Brain pericyte (primary cell): ENCODE results near the gene ZNF556.
A peak's percentile ranks its signal among the peaks of the same experiment; 100 is the strongest.

Source experiments
- DNase-seq: peaks from one replicate; pipeline ENCODE4 v3.0.0-alpha.2; 2012; ENCODE audit warnings: low read depth, low spot score

Gene ZNF556

GRCh38 chr19:2867025-2867991 lies at the start of gene ZNF556:
Gene ZNF556, plus strand, starts transcription at chr19:2867335. Its CDS starts 87 bp downstream, at chr19:2867422.
- no peak for DNase-seq

DNA sequence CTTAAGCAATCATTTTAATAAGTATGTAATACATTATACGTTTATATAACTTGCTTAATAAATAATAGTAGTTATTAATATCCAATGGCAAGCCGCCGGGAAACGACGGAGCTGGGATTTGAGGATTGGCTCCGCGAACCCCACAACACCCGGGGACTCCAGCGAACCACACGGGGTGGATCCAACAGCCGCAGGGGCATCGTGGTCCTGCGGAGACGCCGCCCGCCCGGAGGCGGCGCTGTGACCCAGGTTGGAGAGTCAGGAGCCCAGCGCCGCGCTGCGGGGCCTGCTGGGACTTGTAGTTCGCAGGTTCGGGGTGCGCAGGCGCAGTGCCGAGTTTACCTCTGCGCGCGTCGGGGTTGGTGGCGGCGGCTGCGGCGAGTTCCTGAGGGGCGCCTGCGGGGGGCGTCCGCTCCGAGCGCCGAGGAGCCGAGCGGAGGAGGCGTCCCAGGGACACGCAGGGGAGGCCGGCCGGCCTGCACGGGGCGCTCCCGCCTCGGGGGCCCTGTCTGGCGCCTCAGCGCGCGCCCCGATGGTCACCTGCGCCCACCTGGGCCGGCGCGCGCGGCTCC lies 47.5 kb upstream of the ZNF556 start, which contains the start of gene ZNF554:
Gene ZNF554, plus strand, starts transcription at position 329 of the 572 bp plus-strand sequence. Its CDS starts 204 bp downstream, at position 533.
- peak; percentile 78 for DNase-seq

- no peak for DNase-seq
These were observed 46.9 kb upstream of the ZNF556 start for GRCh38 chr19:2820112-2820702.

DNA sequence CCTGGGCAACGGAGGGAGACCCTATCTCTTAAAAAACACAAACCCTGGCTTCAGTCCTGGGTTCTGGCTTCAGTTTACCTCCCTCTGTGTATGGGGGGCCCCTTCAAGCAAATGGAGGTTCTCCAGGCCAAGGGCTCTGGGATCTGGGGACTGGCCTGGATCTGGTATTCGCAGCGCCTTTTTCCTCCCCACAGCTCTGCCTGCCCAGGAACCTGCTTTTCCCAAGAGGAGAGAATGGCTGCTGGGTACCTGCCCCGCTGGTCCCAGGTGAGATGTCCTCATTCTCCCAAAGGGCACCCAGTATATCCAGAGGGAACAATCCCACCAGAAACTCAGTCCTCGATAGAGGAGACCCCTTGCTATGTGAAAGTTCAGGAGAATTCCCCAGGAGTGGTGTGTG lies 44.3 kb upstream of the ZNF556 start:
- no peak for DNase-seq

DNA sequence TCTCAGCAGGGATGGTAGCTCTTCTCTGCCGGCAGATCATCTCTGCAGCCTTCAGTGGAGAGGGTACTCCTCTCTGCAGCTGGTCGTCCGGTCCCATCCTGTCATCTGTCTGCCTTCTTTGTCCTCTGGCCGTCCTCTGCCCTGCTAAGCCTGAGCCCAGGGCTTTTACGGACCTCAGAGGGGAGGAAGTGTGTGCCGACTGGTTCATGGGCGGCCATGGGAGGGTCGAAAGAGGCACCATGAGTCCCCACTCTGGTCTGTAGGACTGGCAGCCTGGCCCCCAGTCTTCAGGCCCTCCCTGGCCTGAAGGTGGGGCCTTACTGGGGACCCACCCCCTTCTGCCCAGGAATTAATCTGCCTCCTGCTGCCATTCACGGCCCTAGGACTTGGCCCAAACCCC lies 43.5 kb upstream of the ZNF556 start:
- no peak for DNase-seq

DNA sequence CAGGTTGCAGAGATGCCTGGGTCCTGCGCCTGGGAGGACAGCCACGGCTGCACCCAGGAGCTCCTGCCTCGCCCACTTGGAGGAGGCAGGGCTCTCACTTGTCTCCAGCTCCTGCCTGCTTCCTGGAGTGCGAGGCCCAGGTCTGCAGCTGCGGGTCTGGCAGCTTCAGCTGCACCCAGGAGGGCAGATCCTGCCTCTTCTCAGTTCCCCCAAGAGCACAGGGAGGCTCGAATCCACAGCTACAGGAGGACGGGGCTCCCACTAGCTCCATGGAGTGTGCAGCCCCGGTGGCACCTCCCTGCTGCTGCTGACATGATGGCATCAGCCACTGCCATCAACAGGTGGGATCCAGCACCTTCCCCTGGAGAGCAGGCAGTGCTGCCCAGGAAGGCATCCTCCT lies 43.0 kb upstream of the ZNF556 start:
- no peak for DNase-seq

DNA sequence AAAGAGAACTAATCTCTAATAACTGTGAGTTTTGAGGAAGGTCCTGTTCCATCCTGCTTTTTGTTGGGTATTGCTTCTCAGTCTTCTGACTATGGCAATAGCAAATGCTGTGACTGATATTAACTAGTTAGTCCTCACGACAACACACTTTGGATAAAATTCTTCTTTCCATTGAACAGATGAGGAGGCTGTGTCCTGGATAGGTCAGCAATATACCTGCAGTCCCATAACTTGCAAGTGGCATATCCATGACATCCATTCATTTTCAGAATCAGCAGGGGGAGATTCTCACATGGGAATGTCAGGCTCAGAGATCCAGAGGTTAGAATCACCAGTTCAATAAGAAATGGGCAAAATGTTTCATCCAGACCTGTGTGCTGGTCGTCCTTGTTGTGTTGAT lies 40.1 kb upstream of the ZNF556 start:
- no peak for DNase-seq

GRCh38 chr19:2827840-2828489 lies 39.2 kb upstream of the ZNF556 start:
- DNase-seq, result no peak

DNA sequence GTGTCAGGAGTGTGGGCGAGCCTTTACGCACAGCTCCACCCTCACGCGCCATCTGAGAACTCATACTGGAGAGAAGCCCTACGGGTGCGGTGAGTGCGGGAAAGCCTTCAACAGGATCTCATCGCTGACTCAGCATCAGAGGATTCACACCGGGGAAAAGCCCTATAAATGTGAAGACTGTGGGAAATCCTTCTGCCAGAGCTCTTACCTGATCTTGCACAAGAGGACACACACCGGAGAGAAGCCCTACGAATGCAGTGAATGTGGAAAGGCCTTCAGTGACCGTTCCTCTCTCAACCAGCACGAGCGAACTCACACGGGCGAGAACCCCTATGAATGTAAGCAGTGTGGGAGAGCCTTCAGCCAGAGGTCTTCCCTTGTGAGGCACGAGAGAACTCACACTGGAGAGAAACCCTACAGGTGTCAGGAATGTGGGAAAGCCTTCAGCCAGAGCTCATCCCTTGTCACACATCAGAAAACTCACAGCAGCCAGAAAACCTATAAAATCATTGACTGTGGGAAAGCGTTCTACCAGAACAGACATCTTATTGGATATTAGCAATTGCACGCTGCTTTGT lies 32.8 kb upstream of the ZNF556 start:
- DNase-seq, result no peak

DNA sequence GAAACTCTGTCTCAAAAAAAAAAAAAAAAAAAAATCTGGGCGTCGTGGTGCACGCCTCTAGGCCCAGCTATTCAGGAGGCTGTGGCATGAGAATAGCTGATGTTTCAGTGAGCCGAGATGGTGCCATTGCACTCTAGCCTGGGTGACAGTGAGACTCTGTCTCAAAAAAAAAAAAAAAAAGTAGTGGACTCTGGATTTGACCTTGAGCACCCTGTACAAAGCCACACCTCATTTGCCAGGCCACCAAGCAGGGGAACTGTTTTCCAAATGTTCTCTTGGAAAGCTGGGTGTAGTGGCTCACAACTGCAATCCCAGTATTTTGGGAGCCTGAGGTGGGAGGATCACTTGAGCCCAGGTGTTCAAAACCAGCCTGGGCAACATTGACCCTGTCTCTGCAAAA lies 29.7 kb upstream of the ZNF556 start:
- no peak for DNase-seq

DNA sequence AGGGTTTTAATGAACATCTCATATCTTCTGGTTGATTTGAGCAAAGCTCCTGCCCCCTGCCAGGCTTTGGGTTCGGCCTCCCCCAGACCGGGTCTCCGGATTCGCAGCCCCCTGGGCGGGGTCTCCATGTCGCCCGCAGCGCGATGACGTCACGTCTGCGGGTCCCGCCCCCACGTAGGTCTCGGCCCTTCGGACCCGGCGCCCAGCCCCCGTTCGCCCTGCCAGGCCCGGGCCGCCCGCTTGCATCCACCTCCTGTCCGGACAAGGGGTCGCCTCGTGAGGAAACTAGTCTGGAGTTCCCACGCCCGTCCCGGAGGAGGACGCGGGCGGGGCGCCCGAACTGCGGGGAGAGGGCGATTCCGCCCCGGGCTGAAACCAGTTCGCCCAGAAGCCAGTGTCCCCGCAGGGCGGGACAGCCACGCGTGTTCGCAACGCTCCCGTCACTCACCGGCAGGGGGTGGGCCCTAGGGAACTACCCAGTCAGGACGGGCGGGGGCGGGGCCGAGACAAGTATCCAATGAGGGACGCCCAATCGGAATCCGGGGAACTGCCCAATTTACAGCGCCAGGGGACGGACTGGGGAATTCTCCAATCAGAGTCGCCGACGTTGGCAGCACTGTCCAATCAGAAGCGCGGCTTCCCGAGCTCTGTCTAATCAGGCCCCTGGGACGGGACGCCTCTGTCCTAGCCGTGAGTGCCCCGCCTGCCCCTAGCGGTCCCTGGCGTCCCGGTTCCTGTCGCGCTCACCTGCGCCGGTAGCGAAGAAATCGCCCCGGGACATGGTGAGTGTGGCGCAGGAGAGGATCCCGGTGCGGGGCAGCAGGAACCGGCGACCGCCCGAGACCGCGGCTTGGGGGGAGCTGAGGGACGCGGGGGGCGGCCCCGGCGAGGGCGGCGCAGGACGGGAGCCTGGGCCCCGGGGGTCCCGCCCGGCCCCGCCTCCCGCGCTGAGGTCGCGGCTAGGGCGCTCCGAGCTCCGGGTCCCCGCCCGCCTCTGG lies 26.0 kb upstream of the ZNF556 start, which contains the start of gene ZNF555:
Gene ZNF555, plus strand, starts transcription at position 682 of the 998 bp plus-strand sequence. Its CDS starts 98 bp downstream, at position 780.
- DNase-seq, result peak; percentile 93

DNA sequence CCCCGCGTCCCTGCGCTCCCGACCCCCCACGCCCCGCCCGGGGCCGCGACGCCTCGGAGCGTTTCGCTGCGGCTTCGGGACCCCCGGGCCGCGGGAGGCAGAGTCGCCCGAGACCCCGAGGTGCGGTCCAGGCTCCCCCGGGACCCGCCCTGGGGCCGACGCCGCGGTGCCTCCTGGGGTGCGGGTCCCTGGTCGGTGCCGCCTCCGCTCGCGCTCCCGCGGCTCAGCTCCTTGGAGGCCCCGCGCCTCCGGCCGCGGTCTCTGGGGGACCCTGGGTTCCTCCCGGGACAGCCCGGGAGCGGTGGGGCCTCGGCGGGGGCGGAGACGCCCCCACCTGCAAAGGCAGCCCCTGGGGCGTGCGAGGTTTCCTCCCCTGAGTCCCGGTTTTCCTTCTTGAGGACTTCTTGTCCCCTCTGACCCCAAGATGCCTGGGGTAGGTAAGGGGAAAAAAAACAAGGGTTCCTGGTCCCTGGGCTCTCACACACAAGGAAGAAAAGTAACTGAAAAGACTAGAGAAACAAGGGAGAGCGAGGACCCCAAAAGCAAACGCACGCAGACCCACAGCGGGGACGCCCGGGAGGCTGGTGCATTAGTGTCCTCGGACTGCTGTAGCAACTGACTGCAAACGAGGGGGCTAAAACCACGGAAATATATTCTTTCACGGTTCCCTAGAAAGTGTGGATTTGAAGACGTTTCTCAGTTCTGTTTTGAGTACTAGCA lies 25.1 kb upstream of the ZNF556 start:
- DNase-seq, result no peak

DNA sequence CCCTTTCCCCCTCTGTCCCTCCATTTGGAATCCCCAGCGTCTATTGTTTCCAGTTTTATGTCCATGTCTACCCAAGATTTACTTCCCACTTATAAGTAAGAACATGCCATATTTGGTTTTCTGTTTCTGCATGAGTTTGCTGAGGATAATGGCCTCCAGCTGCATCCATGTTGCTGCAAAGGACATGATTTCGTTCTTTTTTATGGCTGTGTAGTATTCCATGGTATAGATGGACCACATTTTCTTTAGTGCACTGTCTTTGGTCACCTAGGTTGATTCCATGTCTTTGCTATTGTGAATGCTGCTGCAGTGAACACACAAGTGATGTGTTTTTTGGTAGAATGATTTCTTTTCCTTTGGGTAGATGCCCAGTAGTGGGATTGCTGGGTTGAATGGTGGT lies 22.0 kb upstream of the ZNF556 start:
- no peak for DNase-seq

DNA sequence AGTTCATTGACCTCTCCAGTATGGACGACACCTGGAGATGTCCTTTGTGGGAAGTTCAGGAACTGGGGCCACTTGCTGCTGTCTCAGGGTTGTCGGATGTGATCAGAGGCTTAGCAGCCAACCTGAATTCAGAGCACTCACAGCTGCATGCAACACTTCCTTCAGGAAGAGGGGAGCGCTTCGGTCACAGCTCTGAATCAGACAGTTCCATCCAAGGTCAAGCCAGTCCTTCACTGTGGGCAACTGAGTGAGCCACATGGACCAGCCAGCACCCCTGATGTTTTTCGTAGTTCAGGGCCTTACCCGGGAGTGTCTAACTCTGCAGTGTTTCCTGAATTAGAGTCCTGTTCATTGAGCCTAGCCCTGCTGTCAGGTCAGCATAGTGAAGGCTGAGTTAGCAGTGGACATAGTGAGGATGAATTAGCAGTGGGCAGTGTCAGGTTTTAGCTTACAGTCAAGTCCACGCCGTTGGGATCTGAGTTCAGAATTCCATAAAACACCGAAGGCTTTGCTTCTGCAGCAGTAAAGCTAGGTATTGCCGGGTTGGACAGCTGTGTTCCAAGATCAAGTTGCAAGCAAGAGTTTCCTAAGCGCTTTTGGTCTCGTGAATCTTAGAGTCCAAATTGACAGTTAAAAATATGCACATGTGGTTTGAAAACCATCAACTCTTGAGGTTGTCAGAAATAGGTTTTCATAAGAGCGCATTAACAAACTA lies 20.8 kb upstream of the ZNF556 start:
- no peak for DNase-seq

- no peak for DNase-seq
These were observed 19.6 kb upstream of the ZNF556 start for GRCh38 chr19:2847507-2847906.

- DNase-seq, result no peak
These were observed 18.5 kb upstream of the ZNF556 start for GRCh38 chr19:2848616-2849015.

GRCh38 chr19:2850256-2850925 lies 16.7 kb upstream of the ZNF556 start:
- no peak for DNase-seq

- no peak for DNase-seq
These were observed 14.5 kb upstream of the ZNF556 start for GRCh38 chr19:2852598-2852997.
